Globus pallidus (tissue), 1 donor: ENCODE measurements around the gene WNT9B.
"Not testable (repeated sequence)": the region's sequence is repeated elsewhere in the genome, so short reads cannot be mapped to it uniquely, and the experiment has no call there.

Source experiments
- DNase-seq: peaks from one replicate; pipeline ENCODE4 v3.0.0-alpha.2; 2015; ENCODE audit warnings: low spot score

Gene WNT9B

GRCh38 chr17:46910179-46910927 lies 59.0 kb downstream of the WNT9B start:
- DNase-seq = no peak

DNA sequence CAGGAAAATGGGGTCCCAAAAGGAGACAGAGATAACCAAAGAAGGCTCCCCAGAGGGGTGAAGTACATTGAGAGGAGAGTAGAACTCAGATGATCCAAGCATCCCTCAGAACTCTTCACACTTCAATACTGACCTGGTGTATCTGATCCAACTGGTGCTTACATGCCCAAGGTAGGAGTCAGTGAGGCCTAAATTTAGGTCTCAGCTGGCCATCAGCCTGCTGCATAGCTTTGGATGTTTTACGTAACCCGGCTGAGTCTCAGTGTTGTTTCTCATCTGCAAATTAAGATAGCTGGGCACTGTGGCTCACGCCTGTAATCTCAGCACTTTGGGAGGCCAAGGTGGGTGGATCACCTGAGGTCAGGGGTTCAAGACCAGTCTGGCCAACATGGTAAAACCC lies 59.9 kb downstream of the WNT9B start:
- DNase-seq = no peak

DNA sequence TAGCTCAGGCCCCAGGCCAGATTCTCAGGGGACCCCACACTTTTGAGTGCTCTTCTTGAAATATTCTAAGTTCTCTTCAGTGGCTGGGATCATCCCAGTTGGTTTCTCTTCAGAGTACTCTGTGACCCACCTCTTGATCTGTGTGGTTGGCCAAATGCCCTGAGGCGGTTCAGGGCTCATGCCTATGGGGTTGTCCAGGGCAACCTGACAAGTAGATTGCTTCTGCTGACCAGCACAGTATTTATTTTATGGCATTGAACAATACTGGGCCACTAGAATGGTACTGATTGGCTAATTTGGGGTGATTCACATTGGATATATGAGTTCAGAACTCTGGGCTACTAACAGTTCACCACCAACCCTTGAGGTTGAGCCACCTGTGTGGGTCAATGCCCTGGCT lies 64.2 kb downstream of the WNT9B start:
- DNase-seq = no peak

GRCh38 chr17:46916211-46916610 lies 64.8 kb downstream of the WNT9B start:
- DNase-seq = no peak

DNA sequence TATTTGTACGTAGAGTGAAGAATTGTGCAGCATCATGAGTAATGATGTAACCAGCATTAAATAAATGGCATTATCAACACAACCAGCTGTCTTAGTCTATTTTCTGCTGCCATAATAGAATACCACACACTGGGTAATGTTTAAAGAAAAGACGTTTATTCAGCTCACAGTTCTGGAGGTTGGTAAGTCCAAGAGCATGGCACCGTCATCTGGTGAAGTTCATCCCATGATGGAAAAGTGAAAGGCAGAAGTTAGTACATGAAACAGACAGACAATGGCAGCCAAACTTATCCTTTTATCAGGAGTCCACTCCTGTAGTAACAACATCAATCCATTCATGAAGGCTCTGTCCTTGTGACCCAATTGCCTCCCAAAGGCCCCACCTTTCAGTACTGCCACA lies 65.2 kb downstream of the WNT9B start:
- no peak for DNase-seq

DNA sequence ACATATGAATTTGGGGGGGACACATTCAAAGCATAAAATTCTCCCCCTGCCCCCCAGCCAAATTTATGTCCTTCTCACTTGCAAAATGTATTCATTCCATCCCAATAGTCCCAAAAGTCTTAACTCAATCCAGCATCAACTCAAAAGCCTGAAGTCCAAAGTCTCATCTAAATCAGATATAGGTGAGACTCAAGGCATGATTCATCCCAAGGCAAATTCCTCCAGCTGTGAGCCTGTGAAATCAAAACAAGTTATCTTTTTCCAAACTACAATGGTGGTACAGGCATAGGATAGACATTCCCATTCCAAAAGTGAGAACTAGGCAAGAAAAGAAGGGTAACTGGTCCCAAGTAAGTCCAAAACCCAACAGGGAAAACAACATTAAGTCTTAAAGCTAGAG lies 65.7 kb downstream of the WNT9B start:
- DNase-seq = no peak

GRCh38 chr17:46917516-46917915 lies 66.1 kb downstream of the WNT9B start:
- DNase-seq = no peak

- DNase-seq = not testable (repeated sequence)
Measured at GRCh38 chr17:46921962-46922361, 70.6 kb downstream of the WNT9B start.

DNA sequence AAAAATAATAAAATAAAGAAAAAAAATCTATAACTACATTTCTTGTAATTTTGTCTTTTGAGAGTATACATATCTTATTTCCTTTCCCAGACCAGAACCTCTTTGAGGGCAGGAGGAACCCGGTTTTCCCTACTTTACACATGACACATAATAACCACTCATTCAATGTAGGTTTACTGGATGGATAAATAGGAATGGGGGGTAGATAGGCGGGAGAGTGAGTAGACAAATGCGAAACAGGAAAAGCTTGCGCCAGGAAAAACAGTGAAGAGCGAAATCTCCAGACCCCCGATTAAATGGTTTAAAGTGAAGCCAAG lies 71.1 kb downstream of the WNT9B start:
- DNase-seq = no peak

DNA sequence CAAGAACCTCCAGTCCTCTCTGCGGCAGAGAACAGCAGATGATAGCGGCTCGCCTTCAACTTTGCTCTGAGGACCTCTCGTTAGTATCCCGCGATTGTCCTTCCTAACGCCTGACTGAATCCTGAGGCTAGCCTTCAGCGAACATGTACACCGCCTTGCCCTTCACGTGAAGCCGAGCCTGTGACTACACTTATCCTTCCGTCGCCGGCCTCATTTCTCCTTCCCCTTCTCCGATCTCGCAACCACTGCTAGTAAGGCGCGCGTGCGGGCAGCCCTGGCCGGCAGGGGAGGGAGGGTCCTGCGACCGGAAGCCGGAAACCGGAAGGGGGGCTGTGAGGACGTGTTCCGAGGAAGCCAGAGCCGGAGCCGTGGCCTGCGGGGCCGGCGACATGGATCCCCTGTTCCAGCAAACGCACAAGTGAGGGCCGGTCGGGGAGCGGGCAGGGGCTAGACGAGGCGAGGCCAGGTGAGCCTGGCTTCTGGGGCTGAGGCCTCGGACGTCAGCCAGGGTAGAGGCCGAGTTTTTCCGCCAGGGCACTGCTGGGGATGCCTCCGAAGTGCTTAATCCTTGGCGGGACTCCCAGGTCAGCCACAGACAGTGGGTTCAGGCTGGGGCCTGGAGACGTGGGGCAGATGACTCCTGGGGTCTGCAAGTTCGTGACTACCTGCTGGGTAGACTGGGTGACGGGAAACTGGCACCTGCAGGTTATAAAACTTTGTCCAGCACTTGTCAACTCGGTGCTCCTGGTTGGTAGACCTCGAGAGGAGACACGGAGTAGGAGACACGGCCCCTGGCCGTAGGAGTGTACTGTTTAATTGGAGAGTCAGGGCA lies 71.6 kb downstream of the WNT9B start, which contains the start of gene GOSR2:
Gene GOSR2 (plus strand): TSS at position 357 of the 832 bp plus-strand sequence. CDS start 33 bp downstream, at position 390.
- peak; percentile 89 for DNase-seq

GRCh38 chr17:46925185-46925868 lies 73.9 kb downstream of the WNT9B start:
- DNase-seq = no peak

DNA sequence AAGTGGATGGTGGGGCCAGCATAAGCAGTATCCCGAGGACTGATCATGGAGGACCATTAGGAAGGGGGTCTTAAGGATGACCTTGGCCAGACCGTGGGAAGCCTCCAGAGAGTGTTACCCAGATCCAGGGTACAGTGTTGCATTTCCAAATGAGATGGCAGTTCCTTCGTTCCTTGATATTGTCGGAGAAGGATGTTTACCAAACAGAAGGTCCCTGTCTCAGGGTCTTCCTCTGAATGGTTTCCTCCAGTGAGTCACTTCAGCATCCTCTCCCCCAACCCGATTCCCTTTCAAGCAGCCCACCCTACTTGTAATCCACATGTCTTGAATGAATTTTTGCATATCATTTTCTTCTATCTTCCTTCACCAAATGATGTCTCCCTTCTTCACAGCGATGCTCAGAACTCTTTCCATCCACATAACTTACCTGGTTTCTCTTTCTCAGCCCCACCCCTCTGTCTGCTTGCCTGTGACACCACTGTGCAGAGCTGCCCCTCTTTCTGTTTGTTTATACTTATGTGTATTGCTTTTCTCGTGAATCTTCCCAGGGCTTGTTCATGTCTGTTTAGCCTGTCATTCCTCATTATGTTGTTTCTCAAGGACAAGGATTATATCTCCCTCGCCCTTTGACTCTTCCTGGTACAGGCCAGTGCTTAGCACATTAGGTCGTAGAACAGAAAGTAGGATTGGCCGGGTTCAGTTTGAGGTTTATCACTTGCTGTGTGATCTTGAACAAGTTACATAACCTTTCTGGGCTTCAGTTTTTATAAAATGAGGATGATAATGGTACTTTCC lies 77.3 kb downstream of the WNT9B start:
- no peak for DNase-seq

DNA sequence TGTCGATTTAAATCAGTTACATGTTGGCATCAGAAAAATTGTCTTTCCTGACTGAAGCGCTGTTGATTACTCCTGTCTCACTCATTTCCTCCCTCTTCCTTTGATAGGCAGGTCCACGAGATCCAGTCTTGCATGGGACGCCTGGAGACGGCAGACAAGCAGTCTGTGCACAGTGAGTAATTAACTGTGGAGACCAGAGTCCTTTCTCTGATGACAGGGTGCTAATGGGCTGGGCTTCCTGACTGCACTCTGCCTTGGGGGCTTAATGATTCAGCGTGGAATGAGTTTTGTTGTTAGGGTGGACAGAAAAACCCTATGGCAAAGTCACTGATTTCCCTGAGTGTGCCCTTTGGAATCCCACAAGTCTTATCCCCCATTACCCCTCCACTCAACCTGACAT lies 78.0 kb downstream of the WNT9B start:
- DNase-seq = no peak

GRCh38 chr17:46930051-46930450 lies 78.7 kb downstream of the WNT9B start:
- DNase-seq = no peak

GRCh38 chr17:46931596-46931995 lies 80.2 kb downstream of the WNT9B start:
- no peak for DNase-seq

DNA sequence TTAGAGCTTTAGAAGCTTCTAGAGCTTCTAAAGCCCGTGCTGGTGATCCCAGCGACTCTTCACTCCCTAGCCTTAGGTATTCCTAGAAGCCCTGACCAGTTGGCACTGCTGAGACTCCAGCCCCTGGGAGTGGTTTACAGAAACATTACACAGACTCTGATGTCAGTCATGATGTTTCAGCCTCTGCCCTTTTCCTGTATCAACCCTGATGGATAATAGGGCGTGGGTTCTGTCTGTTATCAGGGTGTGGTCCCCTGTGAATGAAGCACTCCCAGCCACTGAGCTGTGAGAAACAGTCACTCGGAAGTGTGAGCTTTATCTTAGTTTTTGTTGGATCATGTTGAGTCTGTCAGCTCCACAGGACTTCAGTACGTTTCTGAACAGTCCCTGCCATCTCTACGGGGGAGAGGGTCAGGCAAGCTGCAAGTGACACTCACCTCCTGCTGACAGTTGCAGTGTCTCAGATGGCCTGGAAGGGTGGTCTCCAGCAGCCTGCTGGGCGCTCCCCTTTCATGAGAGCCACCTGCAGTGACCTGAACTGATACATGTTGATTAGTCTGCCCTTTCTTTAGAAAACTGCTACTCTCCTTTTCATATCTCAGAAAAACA lies 84.4 kb downstream of the WNT9B start:
- DNase-seq = no peak
